GM13976 (cell line): ENCODE measurements around the gene PDLIM5.
"Not testable (repeated sequence)": the region's sequence is repeated elsewhere in the genome, so short reads cannot be mapped to it uniquely, and the experiment has no call there.

Experiments
- DNase-seq: peaks from one replicate; pipeline ENCODE4 v3.0.0; 2012; ENCODE audit warnings: low spot score
- CTCF ChIP-seq: IDR thresholded peaks from 2 replicates; pipeline ENCODE4 v1.5.1; 2012; ENCODE audit warnings: borderline replicate concordance, mild to moderate bottlenecking; ENCODE audit not compliant: insufficient read depth; ENCODE audit errors: extremely low read depth, missing control alignments, control extremely low read depth
- in situ Hi-C: fragments of 300-500 bp; cut with MboI; formaldehyde crosslinking; loops from one replicate; pipeline ENCODE4 v1.12.0; 2022; ENCODE audit warnings: low sequenced_read_pairs, mixed read lengths, inconsistent platforms; ENCODE audit not compliant: unreplicated experiment

Gene PDLIM5

GRCh38 chr4:94653095-94653649 is 201.4 kb downstream of the PDLIM5 start:
- no peak for TF ChIP-seq CTCF
- no peak for DNase-seq
- in situ Hi-C loops = no loop called here

DNA sequence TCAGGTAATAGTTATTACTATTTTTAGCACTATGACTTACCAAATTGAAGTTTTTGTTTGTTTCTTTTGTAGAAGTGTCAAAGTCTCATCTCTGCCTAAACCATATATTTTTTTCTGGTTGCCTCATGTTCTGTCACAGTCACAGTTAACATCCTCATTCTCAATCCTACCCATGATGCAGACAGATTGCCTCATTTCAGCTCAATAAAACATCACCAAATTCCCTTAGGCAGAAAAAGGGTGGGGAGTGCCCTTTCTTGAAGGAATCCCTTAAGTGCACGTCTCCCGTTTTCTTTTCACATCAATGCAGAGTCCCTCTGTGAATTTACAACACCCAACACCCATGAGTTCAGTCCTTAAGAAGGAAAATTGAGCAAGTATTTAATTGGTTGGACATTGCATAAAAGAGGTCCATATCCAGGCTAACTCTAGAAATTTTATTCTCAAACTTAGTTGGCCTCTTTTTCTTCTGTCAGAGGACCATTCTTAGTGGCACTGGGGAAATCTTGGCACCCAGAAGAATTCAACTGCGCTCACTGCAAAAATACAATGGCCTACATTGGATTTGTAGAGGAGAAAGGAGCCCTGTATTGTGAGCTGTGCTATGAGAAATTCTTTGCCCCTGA is 202.4 kb downstream of the PDLIM5 start:
- no peak for DNase-seq
- in situ Hi-C loops = no loop called here
- no peak for TF ChIP-seq CTCF

DNA sequence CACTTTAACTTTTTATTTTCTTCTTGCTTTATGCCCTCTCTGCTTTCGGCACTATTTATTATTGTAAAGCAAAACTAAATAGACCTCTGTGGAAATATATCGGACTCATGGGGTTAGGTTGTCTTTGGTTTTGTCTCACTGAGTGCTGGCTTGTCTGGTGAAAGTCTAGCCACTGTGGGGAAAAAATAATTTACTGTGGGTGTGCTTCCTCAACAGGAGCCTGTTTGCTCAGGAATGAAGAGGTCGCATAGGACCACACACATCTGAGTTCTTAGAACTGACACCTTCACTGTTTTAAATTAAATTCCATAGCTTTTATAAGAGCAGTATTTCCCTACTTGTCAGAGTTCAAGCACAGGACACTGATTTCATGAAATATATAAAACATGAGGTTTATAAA is 203.0 kb downstream of the PDLIM5 start:
- in situ Hi-C loops = no loop called here
- DNase-seq = no peak
- TF ChIP-seq CTCF = no peak

- in situ Hi-C loops = no loop called here
- DNase-seq = no peak
- TF ChIP-seq CTCF = no peak
Observed at GRCh38 chr4:94660614-94661013, 208.9 kb downstream of the PDLIM5 start.

DNA sequence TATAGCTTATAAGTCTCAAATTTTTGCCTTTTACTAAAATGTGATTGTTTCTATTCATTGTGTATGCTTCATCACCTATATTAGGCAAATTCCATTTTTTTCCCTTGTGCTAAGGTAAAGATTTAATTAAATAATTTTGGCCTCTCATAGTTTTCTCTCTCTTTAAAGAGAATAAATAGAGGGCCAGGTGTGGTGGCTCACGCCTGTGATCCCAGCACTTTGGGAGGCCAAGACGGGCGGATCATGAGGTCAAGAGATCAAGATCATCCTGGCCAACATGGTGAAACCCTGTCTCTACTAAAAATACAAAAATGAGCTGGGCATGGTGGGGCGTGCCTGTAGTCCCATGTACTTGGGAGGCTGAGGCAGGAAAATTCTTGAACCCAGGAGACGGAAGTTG is 213.3 kb downstream of the PDLIM5 start:
- in situ Hi-C loops, DNase-seq: not testable (repeated sequence)

- no peak for TF ChIP-seq CTCF
- in situ Hi-C loops = no loop called here
- DNase-seq = no peak
Observed at GRCh38 chr4:94665500-94666404, 214.0 kb downstream of the PDLIM5 start.

GRCh38 chr4:94668724-94669123 is 217.0 kb downstream of the PDLIM5 start:
- DNase-seq = no peak
- no peak for TF ChIP-seq CTCF
- in situ Hi-C loops = no loop called here
